Muscle layer of duodenum (tissue), 2 donors: ENCODE measurements around the gene C19orf53.
"Not testable (repeated sequence)": the region's sequence is repeated elsewhere in the genome, so short reads cannot be mapped to it uniquely, and the experiment has no call there.

Source experiments
- H3K27ac ChIP-seq: one replicate; pipeline ENCODE4 v1.7.0; 2013; ENCODE audit warnings: mild to moderate bottlenecking, low read length
- H3K27me3 ChIP-seq: one replicate; pipeline ENCODE4 v1.7.0; 2013; ENCODE audit warnings: low read depth, mild to moderate bottlenecking, control low read depth, low read length
- H3K36me3 ChIP-seq, 2 donors: one replicate each; pipeline ENCODE4 v1.7.0; 2013; ENCODE audit warnings: low read length in 2 of 2, control low read depth in 1 of 2, mild to moderate bottlenecking in 1 of 2; ENCODE audit not compliant: insufficient read depth in 2 of 2, control insufficient read depth in 1 of 2
- H3K4me1 ChIP-seq, 2 donors: one replicate each; pipeline ENCODE4 v1.7.0; 2013; ENCODE audit warnings: low read length in 2 of 2, mild to moderate bottlenecking in 2 of 2, control low read depth in 1 of 2, moderate library complexity in 1 of 2; ENCODE audit not compliant: insufficient read depth in 2 of 2, control insufficient read depth in 1 of 2
- H3K4me3 ChIP-seq, 2 donors: one replicate each; pipeline ENCODE4 v1.7.0; 2013; ENCODE audit warnings: low read length in 2 of 2, low read depth in 1 of 2, mild to moderate bottlenecking in 1 of 2
- H3K9me3 ChIP-seq, 2 donors: one replicate each; pipeline ENCODE4 v1.7.0; 2013; ENCODE audit warnings: low read length in 2 of 2, control low read depth in 1 of 2, mild to moderate bottlenecking in 1 of 2; ENCODE audit not compliant: control insufficient read depth in 1 of 2
- donor health status: healthy.

C19orf53 gene

DNA sequence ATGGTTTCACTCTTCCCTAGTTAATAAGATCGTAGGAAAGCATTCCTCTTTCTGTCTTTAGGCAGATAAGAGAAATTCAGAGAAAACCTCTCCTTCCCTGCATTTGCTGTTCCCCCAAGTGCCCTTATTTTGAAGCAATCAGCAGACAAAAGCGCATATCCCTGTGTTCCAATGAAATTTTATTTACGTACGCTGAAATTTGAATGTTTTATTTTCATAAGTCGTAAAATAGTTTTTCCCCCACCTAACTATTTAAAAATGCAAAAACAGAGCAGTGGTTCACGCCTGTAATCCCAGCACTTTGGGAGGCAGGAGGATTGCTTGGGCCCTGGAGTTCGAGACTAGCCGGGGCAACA is 27.2 kb upstream of the C19orf53 start:
- Histone ChIP-seq H3K27me3 (no peaks in the 10 kb centered on the region), H3K36me3 (peaks cover 0 to 9% of the 10 kb centered on the region in 2 donors), H3K27ac (no peak overlapping the region), H3K9me3 (no peaks in the 10 kb centered on the region), H3K4me1 (peaks cover 5 to 12% of the 10 kb centered on the region in 2 donors), H3K4me3 (peak overlapping the region; percentile 26 to 71)

DNA sequence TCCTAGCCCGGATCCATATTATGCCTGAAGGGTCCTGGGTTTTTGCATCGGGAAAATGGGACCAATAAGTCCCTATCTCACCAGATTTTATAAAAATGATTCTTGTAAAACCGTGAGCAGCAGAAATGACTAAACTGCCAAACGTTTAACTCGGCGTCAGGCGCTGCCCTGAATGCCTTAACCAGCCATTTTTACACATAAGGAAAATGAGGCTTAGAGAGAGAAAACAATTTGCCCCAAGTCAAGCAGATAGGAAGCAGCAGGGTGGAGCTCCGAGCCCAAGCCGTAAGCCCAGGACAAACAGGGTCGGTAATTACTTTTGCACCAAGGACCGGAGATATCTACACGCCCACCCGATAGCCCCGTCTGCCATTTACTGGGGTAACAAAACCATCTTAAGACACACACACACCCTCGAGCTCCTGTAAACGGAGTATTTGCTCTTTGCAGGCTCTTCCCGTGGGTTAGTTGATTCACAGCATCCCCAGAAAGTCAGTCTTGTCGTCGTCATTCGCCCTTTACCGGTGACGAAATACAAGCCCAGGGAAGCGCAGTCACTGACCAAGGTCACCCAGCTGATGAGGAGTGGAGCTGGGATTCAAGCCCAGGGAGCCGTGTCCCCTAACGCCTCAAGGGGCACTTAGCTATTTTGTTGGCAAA is 26.0 kb upstream of the C19orf53 start:
- H3K27ac ChIP-seq = peak overlapping the region; percentile 97
- H3K9me3 ChIP-seq = no peaks in the 10 kb centered on the region
- peaks cover 5 to 12% of the 10 kb centered on the region in 2 donors for H3K4me1 ChIP-seq
- peak overlapping the region; percentile 71 to 85 for H3K4me3 ChIP-seq
- H3K36me3 ChIP-seq = peaks cover 5 to 20% of the 10 kb centered on the region in 2 donors
- H3K27me3 ChIP-seq = no peaks in the 10 kb centered on the region

DNA sequence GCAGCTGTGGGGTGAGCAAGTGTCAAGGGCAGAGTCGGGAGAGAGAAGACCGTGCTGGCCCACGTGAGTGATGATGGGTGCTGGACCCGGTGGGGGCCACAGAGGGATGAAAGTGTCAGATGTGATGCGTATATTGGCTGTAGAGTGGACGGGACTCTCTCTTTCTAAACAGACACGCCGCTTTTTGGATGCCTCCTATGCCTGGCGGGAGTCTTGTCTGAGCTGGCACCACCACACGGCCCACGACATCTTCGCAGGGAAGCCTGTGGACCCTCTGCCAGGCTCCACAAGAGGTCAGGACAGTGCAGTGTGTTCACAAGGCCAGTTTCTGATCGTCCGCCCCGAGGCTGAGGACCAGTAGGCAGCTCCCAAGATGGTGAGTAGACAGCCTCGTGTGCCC is 22.8 kb upstream of the C19orf53 start:
- H3K4me1 ChIP-seq = peaks cover 5 to 12% of the 10 kb centered on the region in 2 donors
- H3K9me3 ChIP-seq = no peaks in the 10 kb centered on the region
- H3K36me3 ChIP-seq = peaks cover 20 to 47% of the 10 kb centered on the region in 2 donors
- no peak overlapping the region for H3K27ac ChIP-seq
- no peaks in the 10 kb centered on the region for H3K27me3 ChIP-seq
- no peak overlapping the region for H3K4me3 ChIP-seq

DNA sequence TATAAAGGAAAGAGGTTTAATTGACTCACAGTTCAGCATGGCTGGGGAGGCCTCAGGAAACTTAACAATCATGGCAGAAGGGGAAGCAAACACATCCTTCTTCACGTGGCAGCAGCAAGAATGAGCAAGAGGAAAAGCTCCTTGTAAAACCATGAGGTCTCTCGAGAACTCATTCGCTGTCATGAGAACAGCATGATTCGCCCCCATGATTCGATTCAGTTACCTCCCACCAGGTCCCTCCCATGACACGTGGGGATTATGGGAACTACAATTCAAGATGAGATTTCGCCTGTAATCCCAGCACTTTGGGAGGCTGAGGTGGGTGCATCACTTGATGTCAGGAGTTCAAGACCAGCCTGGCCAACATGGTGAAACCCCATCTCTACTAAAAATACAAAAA is 20.6 kb upstream of the C19orf53 start:
- H3K27me3 ChIP-seq, H3K9me3 ChIP-seq, H3K27ac ChIP-seq, H3K4me3 ChIP-seq, H3K4me1 ChIP-seq: not testable (repeated sequence)
- peaks cover 38 to 69% of the 10 kb centered on the region in 2 donors for H3K36me3 ChIP-seq

DNA sequence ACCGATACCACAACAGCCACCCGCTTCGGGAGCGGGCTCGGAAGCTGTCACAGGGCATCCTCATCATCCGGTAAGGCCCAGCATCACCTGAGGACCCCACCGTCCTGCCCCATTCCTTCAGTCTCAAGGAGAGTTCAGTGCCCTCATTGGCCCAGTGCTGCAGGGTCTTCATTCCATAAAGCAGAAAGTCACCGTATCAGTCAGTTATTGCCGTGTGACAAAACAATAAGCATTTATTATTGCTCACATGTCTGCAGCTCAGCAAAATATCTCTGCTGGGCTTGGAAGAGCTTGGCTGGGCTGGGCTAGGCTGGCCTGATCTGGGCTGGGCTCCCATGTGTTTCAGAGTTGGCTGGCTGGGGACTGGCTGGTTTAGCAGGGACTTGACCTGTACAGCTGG is 18.0 kb upstream of the C19orf53 start:
- Histone ChIP-seq H3K4me1 (no peaks in the 10 kb centered on the region), H3K9me3 (no peaks in the 10 kb centered on the region), H3K27ac (no peak overlapping the region), H3K27me3 (no peaks in the 10 kb centered on the region), H3K4me3 (no peak overlapping the region), H3K36me3 (peaks cover 38 to 88% of the 10 kb centered on the region in 2 donors)

DNA sequence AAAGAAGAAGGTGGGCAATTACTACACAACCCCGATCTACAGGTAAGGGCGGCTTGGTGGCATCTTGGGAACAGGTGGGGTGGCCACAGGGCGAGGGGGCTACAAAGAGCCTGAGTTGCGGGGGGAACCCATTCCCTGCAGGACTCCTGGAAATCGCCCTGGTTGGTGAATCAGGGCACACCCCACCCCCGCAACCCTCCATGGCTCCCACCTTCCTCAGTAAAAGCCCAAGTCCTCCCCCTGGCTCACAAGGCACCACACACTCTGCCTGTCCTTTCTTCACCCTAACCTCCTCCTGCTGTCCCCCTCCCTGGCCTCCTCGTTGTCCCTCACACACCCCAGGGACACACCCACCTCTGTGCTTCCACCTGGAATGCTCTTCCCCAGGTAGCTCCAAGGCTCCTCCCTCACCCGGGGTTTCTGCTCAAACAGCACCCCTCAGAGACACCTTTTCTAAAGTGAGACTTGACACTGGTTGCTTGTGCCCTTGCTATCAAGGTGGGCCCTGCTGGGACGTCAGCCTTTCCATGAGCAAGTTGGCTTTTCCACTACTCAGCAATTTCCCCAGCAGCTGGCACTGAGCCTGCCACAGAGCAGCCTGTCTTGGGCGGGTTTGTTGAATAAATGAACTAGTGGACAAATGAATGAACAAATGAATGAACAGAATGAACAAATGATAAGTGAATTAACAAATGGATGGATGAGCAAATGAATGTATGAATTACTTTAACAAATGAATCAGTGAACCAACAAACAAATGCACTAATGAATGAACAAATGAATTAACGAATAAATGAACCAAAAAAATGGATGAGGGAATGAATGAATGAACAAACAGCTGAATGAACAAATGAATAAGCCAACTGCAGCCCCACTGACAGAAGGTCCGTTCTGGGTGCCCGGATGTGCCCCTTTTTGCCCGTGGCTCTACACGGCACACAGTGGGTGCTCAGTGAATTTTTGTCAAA is 16.2 kb upstream of the C19orf53 start:
- Histone ChIP-seq H3K4me1 (no peaks in the 10 kb centered on the region), H3K27ac (no peak overlapping the region), H3K27me3 (no peaks in the 10 kb centered on the region), H3K4me3 (no peak overlapping the region), H3K36me3 (peaks cover 33 to 89% of the 10 kb centered on the region in 2 donors), H3K9me3 (no peaks in the 10 kb centered on the region)

DNA sequence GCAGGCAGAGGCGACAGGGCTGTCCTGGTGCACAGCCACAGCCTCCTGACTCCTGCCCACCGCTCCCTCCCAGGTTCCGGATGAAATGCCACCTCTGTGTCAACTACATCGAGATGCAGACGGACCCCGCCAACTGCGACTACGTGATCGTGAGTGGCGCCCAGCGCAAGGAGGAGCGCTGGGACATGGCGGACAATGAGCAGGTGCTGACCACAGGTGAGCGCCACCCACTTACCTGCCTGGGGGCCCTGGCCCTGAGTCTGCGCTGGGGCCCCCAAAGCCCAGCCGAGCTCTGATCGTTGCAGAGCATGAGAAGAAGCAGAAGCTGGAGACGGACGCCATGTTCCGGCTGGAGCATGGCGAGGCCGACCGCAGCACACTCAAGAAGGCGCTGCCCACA is 15.5 kb upstream of the C19orf53 start:
- no peak overlapping the region for H3K4me3 ChIP-seq
- peaks cover 33 to 83% of the 10 kb centered on the region in 2 donors for H3K36me3 ChIP-seq
- no peaks in the 10 kb centered on the region for H3K27me3 ChIP-seq
- H3K27ac ChIP-seq = no peak overlapping the region
- H3K4me1 ChIP-seq = peaks cover 0 to 2% of the 10 kb centered on the region in 2 donors
- H3K9me3 ChIP-seq = no peaks in the 10 kb centered on the region

DNA sequence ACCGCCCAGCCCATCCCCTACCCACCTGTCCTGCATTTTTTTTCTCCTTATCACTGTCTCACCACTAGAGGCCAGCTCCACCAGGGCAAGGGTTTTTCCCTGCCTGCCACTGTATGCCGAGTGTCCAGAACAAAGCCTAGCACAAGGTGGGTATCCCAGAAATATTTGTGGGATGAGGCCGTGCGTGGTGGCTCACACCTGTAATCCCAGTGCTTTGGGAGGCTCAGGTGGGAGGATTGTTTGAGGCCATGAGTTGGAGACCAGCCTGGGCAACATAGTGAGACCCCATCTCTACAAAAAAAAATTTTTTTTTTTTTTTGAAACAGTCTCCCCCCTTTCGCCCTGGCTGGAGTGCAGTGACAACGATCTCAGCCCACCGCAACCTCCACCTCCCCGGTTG is 12.8 kb upstream of the C19orf53 start:
- Histone ChIP-seq H3K9me3 (no peaks in the 10 kb centered on the region), H3K27ac (no peak overlapping the region), H3K4me3 (no peak overlapping the region), H3K36me3 (peaks cover 19 to 60% of the 10 kb centered on the region in 2 donors), H3K4me1 (peaks cover 0 to 17% of the 10 kb centered on the region in 2 donors), H3K27me3 (no peaks in the 10 kb centered on the region)

DNA sequence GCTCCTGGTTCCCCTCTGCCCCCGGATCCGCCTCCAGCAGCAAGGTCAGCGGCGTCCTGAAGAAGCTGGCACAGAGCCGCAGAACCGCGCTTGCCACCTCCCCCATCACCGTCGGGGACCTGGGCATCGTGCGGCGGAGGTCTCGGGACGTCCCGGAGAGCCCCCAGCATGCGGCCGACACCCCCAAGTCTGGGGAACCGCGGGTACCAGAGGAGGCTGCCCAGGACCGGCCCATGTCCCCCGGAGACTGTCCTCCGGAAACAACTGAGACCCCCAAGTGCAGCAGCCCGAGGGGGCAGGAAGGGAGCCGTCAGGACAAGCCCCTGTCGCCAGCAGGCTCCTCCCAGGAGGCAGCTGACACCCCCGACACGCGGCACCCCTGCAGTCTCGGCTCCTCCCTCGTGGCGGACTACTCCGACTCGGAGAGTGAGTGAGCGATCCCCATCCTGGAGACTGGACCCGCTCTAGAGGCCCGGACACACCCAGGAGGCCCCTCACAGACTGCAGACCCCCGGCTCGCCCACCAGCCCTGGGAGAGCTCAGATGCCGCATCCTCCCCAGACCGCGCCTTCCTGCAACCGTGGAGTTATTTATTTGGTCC is 11.5 kb upstream of the C19orf53 start:
- no peaks in the 10 kb centered on the region for H3K27me3 ChIP-seq
- H3K9me3 ChIP-seq = no peaks in the 10 kb centered on the region
- H3K4me1 ChIP-seq = peaks cover 0 to 19% of the 10 kb centered on the region in 2 donors
- H3K4me3 ChIP-seq = no peak overlapping the region
- peaks cover 9 to 47% of the 10 kb centered on the region in 2 donors for H3K36me3 ChIP-seq
- H3K27ac ChIP-seq = no peak overlapping the region

DNA sequence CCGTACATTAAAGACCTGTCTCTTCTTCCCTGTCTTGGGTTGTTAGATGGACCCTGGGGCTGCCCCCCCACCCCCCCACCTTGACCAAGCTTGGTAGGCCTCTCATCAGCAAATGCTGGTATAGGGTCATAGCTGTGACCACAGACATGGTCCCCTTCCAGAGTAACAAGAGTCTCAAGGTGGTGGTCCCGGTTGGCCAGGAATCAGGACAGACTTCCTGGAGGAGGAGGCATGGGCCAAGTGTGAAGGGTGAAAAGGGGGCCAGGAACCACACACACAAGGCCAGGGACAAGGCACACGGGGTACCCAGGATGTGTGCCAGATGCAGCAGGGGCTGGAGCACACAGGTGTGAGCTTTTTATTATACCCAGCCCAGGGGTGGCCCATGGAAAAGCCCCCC is 11.0 kb upstream of the C19orf53 start:
- Histone ChIP-seq H3K4me3 (no peak overlapping the region), H3K36me3 (peaks cover 4 to 46% of the 10 kb centered on the region in 2 donors), H3K27ac (no peak overlapping the region)

DNA sequence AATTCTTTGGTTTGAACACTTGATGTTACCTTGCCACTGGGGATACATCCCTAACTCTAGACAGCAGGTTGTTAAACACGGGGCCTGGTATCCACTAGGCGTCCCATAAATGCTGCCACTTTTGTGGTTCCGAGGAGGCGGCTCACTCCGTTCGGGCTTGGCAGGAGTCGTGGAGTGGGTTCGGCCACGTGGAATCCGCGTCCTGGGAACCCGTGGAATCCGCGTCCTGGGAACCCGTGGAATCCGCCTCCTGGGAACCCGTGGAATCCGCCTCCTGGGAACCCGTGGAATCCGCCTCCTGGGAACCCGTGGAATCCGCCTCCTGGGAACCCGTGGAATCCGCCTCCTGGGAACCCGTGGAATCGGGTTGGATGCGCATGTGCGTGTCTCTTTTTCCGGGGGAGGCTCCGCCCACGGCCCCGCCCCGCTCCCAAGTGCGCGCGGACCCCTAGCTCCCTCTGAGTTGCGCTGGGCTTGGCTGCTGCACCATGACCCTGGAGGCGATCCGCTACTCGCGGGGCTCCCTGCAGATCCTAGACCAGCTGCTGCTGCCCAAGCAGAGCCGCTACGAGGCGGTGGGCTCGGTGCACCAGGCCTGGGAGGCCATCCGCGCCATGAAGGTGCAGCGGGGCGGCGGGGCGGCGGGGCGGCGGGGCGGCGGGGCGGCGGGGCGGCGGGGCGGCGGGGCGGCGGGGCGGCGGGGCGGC is 10.0 kb upstream of the C19orf53 start, which contains the start of gene MRI1:
TSS of gene MRI1 (plus strand) at position 422 of the 707 bp plus-strand sequence. CDS start at position 489, 67 bp downstream.
- Histone ChIP-seq H3K27me3 (no peaks in the 10 kb centered on the region), H3K4me3 (peak within 1 kb of the TSS; percentile 57 to 79), H3K9me3 (no peaks in the 10 kb centered on the region), H3K36me3 (peaks cover 0 to 46% of the 10 kb centered on the region in 2 donors), H3K4me1 (peaks cover 0 to 19% of the 10 kb centered on the region in 2 donors), H3K27ac (peak within 1 kb of the TSS; percentile 36)

More for the DNA sequence above, 11.0 kb upstream of the C19orf53 start:
- peaks cover 0 to 19% of the 10 kb centered on the region in 2 donors for H3K4me1 ChIP-seq
- H3K9me3 ChIP-seq = no peaks in the 10 kb centered on the region
- no peaks in the 10 kb centered on the region for H3K27me3 ChIP-seq
